ENCODE data around the gene BIN1. TPM values are rescaled to one million over a fixed set of nuclear protein-coding genes. Genes with fewer than 3 reads are reported as not detected.
A peak's percentile ranks its signal among the peaks of the same experiment; 100 is the strongest.

BIN1 gene
- total RNA-seq (90.6 and 93.9 TPM in 2 replicates), polyA plus RNA-seq (92.2 and 92.3 TPM in 2 replicates), polyA minus RNA-seq (122 and 136 TPM in 2 replicates)
- 147 TPM for total RNA-seq (2013)

- H3K4me2 ChIP-seq (replicated peaks; ENCODE audit: low read depth, low read length, poor library complexity, severe bottlenecking): peak within 1 kb of the TSS; percentile 99
- Mint-ChIP-seq H3K4me3 (peak within 1 kb of the TSS; percentile 88), H3K27ac (no peak within 1 kb of the TSS), H3K9me3 (ENCODE audit: insufficient read depth) (no peaks in the 10 kb centered on the region), H3K4me1 (peaks cover 13% of the 10 kb centered on the region), H3K27me3 (peaks cover 10% of the 10 kb centered on the region)
- no peaks in the 10 kb centered on the region for H3K9me3 ChIP-seq (ENCODE audit: control extremely low read depth in 1 of 3, control insufficient read depth in 2 of 3, insufficient read depth in 1 of 3, low read length in 2 of 3)
- H3K27me3 ChIP-seq (replicated peaks in 1 of 4; ENCODE audit: control extremely low read depth in 1 of 4, control insufficient read depth in 3 of 4, insufficient read depth in 4 of 4, low read length in 3 of 4): peaks cover 0 to 26% (median 7%) of the 10 kb centered on the region in 4 experiments
- peak within 1 kb of the TSS; percentile 90 for H2AFZ ChIP-seq (ENCODE audit: insufficient read depth, low read depth, low read length, poor library complexity, severe bottlenecking)
- intact Hi-C loops (cut with micrococcal nuclease): loop anchor here (1.0 to 2.0 kb wide), 3 partner anchors 22 to 39 kb away; no protein-coding TSS in a partner anchor
- DNase-seq (peak; percentile 81), ATAC-seq (ENCODE audit: low read depth) (peak; percentile 84)
- H3K36me3 ChIP-seq (replicated peaks in 1 of 2; ENCODE audit: control extremely low read depth in 1 of 2, control insufficient read depth in 1 of 2, extremely low read depth in 1 of 2, insufficient read depth in 2 of 2, low read length in 1 of 2): no peaks in the 10 kb centered on the region
- H4K20me1 ChIP-seq (ENCODE audit: control insufficient read depth, insufficient read depth, low read length, poor library complexity, severe bottlenecking): no peaks in the 10 kb centered on the region
- H3K79me2 ChIP-seq (ENCODE audit: control insufficient read depth, insufficient read depth, low read length): no peaks in the 10 kb centered on the region
- H3K9ac ChIP-seq (ENCODE audit: low read length): peak within 1 kb of the TSS; percentile 73
- peak within 1 kb of the TSS in 1 of 2 donors; percentile 33 for H3K27ac ChIP-seq (ENCODE audit: low read length in 2 of 2)
- WGBS (ENCODE audit: insufficient coverage): under 1% methylated on average over 76 of the region's 77 CpGs
- H3K4me3 ChIP-seq (ENCODE audit: control extremely low read depth in 1 of 5, extremely low read depth in 1 of 5, insufficient read depth in 1 of 5, low read depth in 2 of 5, low read length in 4 of 5): peak within 1 kb of the TSS; percentile 23 to 91 (median 69)
- peaks cover 21 to 29% of the 10 kb centered on the region in 2 donors for H3K4me1 ChIP-seq (ENCODE audit: control insufficient read depth in 2 of 2, insufficient read depth in 2 of 2, low read length in 2 of 2)
- ChIA-PET CTCF (interaction anchor here (1.5 to 2.5 kb wide), 5 partner anchors 11 to 90 kb away, joined by 3 to 11 read pairs (median 5); no protein-coding TSS in a partner anchor), POLR2A (interaction anchor here (1.3 to 2.5 kb wide), 2 partner anchors 26 to 40 kb away, joined by 3 to 7 read pairs; no protein-coding TSS in a partner anchor)
- no peak for TF ChIP-seq CTCF (IDR thresholded peaks at IDR 0.05)
- TF ChIP-seq EZH2 (IDR thresholded peaks at IDR 0.05; ENCODE audit: borderline replicate concordance, insufficient read depth, low read depth, low read length, poor library complexity, severe bottlenecking): no peak
These were observed at the start of gene BIN1 for GRCh38 chr2:127106991-127107621. Gene BIN1, minus strand, starts transcription at chr2:127107154. Its CDS starts 211 bp downstream, at chr2:127106943.

GRCh38 chr2:127155947-127156346 lies 49.0 kb upstream of the BIN1 start:
- CTCF ChIA-PET: no interaction called here
- no peak for ATAC-seq (ENCODE audit: low read depth)
- POLR2A ChIA-PET: no interaction called here

More at GRCh38 chr2:127155947-127156346, 49.0 kb upstream of the BIN1 start:
- H3K9me3 ChIP-seq (ENCODE audit: control extremely low read depth in 1 of 3, control insufficient read depth in 2 of 3, insufficient read depth in 1 of 3, low read length in 2 of 3): peaks cover 0 to 5% (median 3%) of the 10 kb centered on the region in 3 donors
- H2AFZ ChIP-seq (ENCODE audit: insufficient read depth, low read depth, low read length, poor library complexity, severe bottlenecking): no peak overlapping the region
- peaks cover 19 to 28% of the 10 kb centered on the region in 2 donors for H3K4me1 ChIP-seq (ENCODE audit: control insufficient read depth in 2 of 2, insufficient read depth in 2 of 2, low read length in 2 of 2)
- no peaks in the 10 kb centered on the region for H3K27me3 ChIP-seq (replicated peaks in 1 of 4; ENCODE audit: control extremely low read depth in 1 of 4, control insufficient read depth in 3 of 4, insufficient read depth in 4 of 4, low read length in 3 of 4)
- H3K27ac Mint-ChIP-seq: no peak overlapping the region
- H3K27me3 Mint-ChIP-seq: no peaks in the 10 kb centered on the region
- H3K4me1 Mint-ChIP-seq: peaks cover 25% of the 10 kb centered on the region
- no peaks in the 10 kb centered on the region for H4K20me1 ChIP-seq (ENCODE audit: control insufficient read depth, insufficient read depth, low read length, poor library complexity, severe bottlenecking)
- H3K27ac ChIP-seq (ENCODE audit: low read length in 2 of 2): no peak overlapping the region
- DNase-seq: no peak
- 93% methylated on average over 2 of the region's 2 CpGs for WGBS (ENCODE audit: insufficient coverage)
- no peak overlapping the region for H3K4me3 ChIP-seq (ENCODE audit: control extremely low read depth in 1 of 5, extremely low read depth in 1 of 5, insufficient read depth in 1 of 5, low read depth in 2 of 5, low read length in 4 of 5)
- peaks cover 2% of the 10 kb centered on the region for H3K9me3 Mint-ChIP-seq (ENCODE audit: insufficient read depth)
- intact Hi-C loops (cut with micrococcal nuclease): loop anchor here (5.0 kb wide), 1 partner anchor 69 kb away; no protein-coding TSS in a partner anchor
- H3K4me2 ChIP-seq (replicated peaks; ENCODE audit: low read depth, low read length, poor library complexity, severe bottlenecking): no peak overlapping the region
- no peaks in the 10 kb centered on the region for H3K79me2 ChIP-seq (ENCODE audit: control insufficient read depth, insufficient read depth, low read length)
- no peak overlapping the region for H3K9ac ChIP-seq (ENCODE audit: low read length)
- no peaks in the 10 kb centered on the region for H3K36me3 ChIP-seq (replicated peaks in 1 of 2; ENCODE audit: control extremely low read depth in 1 of 2, control insufficient read depth in 1 of 2, extremely low read depth in 1 of 2, insufficient read depth in 2 of 2, low read length in 1 of 2)
- no peak overlapping the region for H3K4me3 Mint-ChIP-seq
- TF ChIP-seq EZH2 (IDR thresholded peaks at IDR 0.05; ENCODE audit: borderline replicate concordance, insufficient read depth, low read depth, low read length, poor library complexity, severe bottlenecking): no peak
- no peak for TF ChIP-seq CTCF (IDR thresholded peaks at IDR 0.05)
